LoVo (cell line): ENCODE data around the gene SUPT5H.

Experiments used
- DNase-seq: peaks from one replicate; pipeline ENCODE4 v3.0.0-alpha.2; 2016; ENCODE audit warnings: low spot score

SUPT5H gene

DNA sequence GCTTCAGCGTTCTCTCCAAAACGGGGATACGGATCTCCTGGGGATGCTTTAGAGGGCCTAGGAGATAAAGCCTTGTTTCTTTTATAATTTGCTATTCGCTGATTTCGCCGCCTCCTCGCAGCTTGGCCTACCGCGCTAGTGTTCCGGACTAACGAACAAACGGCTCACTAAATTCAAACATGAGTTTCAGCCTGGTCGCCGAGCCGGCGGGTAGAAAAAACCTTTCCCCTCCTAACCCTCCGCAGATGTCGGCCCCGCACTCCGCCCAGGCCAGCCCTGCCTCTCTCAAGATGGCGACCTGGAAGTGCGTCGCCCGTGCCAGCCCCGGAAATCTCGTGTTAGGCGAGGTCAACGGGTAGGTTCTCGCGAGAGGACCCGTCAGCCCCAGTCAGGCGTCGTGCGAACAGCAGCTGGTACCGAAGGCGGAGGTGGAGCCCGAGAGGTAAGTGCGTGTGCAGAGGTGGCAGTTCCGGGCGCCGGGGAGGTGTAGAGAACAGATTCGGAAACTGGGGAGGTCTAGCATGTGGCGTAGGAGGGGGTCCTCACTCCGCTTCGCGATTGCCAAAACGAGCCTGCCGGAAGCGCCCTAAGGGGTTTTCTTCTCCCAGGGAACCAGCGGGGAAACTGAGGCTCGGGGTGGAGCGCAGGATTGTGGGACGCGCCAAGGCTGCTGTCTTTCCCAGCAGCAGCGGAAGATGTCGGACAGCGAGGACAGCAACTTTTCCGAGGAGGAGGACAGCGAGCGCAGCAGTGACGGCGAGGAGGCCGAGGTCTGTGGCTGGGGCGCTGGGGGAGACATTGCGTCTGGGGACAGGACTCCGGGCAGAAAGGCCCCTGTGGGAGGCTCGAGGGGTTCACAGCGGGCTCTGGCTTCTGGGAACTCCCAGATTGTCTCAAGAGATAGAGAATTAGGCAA is at the start of gene SUPT5H:
Gene SUPT5H (plus strand): TSS at position 387 of the 916 bp plus-strand sequence. CDS start 309 bp downstream, at position 696.
- peak; percentile 97 for DNase-seq

DNA sequence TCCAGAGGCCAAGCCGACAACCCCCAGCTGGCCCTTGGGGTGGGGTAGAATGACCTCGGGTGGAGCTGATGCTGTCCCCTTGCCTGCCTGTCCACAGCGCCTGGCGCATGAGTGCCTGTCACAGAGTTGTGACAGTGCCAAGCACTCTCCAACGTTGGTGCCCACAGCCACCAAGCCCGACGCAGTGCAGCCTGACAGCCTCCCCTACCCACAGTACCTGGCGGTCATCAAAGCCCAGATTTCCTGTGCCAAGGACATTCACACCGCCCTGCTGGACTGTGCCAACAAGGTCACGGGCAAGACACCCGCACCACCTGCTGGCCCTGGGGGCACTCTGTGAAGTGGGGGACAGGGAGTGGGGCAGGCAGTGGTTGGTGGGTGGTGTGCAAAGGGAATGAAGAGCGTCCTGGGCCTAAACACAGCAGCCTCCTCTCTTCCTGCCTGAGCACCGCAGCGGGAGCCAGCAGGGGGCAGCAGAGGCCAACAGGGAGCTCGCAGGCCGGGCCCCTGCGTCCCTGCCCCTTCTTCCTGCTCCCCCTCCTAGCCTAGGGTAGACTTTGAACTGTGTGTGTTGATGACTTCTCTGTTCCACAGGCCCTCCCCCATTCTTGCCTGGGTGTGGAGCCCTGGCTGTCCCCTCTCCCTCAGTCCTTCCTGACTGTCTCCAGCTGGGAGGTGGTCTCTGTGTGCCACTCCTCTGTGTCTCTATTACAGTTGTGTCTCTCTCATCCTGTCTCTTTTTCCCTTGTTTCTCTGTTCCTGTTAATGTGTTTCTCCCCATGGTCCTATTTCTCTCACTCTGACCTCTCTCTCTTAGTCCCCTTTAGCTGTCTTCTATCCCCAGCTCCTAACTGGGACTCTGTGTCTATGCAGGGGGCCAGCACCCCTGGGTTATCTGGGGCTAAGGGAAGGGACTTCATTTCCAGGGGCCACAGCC is 47.8 kb upstream of the SUPT5H start:
- peak; percentile 88 for DNase-seq

DNA sequence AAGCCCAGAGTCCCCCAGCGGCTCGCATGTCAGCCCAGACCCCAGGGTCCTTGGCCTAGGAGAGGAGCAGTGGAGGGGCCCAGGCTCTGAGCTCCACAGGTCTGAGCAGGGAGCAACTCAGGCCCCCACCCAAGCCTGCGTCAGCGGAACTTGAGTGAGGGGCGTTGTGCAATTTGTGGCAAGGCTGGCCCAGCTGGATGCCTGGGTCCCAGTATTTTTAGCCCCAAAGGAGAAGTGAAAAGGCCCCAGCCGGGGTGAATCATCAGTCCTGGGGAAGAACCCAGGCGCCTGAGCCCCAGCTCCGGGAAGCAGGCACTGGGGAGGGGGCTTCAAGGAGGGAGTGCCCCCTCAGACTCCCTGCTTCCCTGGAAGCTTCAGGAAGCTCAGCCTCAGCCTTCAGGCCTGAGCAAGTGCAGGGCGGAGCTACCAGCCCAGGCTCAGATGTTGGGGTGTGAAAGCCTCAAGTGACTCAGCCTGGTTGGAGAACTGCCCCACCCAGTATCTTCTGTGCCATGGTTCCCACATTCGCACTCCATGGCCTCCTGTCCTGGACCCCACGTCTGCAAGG is 47.0 kb upstream of the SUPT5H start:
- peak; percentile 86 for DNase-seq

DNA sequence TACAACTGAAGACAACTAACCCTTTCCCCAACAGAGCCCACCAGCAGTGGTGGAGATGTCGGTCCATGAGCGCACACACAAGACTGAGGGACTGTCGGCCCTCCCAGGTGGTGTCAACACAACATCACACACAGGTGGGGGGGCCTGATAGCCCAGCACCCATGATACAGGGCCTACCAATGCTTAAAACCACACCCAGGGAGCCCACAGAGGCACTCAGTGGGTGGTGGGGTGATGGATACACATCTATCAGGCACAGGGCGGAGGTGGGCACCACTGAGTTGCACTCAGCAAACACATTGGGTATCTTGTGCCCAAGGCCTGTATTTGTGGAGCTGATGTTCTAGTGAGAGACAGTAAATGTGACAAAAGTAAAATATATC is 45.7 kb upstream of the SUPT5H start:
- no peak for DNase-seq

DNA sequence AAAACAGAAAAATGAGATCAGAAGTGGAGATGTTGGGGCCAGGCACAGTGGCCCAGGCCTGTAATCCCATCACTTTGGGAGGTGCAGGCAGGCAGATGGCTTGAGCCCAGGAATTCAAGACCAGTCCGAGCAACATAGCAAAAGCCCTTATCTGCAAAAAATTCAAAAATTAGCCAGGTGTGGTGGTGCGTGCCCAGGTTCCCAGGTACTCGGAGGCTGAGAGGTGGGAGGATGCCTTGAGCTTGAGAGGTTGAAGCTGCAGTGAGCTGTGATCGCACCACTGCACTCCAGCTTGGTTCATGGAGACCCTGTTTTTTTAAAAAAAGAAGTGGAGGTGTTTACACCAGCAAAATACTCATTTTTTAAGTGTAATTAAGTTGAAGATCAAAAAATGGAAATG is 45.3 kb upstream of the SUPT5H start:
- DNase-seq = no peak

DNA sequence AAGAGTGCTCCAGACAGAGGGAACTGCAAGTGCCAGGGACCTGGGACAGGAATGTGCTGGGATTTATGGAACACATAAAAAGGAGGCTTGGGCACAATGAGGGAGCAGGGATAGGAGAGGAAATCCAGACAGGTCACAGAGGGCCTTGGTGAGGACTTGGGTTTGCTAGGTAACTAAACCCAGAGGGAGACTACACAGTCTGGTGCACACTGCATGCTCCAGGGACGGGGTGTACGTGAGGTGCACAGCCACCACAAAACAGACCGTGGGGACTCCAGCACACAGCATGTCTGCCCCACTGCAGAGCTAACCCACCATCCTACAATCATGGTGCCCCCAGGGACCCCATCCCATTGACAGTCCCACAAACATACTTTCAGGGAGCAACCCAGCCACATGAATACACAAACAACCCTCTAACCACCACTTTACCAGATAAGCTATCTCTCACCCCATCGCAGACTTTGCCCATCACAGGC is 44.3 kb upstream of the SUPT5H start:
- no peak for DNase-seq

DNA sequence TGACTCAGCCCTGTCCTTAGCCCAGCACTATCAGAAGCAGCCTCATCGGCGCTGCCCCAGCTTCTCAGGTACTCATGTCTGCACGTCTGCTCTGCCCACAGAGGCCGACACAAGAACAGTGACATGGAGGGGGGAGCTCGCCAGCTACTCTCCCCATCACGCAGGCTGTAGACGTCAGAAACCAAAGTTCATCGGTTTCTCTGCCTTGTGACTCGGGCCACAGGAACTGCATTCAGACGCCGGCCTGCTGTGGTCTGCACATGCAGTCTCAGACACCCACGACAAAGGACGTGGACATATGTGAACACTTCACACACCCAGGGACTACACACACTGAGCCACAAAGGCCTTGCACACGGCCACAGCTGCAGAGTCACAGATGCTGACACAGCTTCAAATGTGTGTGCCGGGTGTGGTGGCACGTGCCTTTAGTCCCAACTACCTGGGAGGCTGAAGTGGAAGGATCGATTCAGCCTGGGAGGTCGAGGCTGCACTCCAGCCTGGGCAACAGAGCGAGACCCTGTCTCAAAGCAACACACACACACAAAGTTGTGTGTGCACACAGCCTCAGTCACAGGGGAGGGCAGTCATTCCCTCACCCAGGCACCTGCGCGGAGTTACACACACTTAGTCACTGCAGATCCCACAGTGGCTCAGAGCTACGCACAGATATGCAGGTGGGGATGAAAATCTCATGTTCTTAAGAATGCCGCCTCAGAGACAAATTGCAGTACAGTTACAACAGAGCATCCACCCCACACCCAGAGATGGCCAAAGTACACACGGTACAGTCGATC is 43.6 kb upstream of the SUPT5H start:
- DNase-seq = peak; percentile 74

DNA sequence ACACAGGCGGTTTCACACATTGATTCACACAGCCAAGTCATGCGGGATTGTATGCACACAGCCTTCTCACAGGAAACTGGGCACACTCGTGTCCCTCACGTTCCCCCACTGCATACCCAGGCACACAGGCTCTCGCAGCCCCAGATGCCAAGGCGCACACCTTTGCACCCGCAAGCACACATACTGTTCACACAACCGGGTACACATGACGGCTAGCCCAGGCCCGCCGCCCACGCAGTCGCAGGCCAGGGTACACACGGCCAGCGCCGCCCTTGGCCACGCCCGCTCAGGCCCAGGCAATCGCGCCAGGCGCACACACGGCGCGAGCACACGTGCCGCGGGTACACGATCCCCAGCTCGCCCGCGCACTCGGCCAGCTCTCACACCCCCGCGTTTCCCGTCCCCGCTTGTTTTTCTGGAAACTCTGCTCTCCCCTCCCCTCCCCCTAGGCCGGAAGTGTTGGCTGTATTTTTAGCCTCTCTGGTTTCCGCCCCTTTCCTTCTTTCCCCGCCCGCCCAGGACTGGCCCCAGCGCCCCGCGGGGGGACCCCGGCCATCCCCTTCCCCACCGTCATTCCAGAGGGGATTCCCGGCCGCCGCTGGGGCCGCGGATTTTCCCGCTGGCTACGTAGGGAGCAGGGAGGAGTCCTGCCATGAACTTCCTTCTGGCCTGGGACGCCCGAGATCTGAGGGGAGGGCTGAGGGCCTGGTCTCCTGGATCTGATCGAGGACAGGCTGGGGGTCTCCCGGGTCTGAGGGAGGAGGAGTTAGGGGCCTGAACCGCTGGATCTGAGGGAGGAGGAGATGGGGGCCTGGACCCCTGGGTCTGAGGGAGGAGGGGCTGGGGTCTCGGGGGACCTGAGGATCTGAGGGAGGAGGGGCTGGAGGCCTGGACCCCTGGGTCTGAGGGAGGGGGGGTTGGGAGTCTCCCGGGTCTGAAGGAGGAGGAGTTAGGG is 42.8 kb upstream of the SUPT5H start:
- peak; percentile 69 for DNase-seq

DNA sequence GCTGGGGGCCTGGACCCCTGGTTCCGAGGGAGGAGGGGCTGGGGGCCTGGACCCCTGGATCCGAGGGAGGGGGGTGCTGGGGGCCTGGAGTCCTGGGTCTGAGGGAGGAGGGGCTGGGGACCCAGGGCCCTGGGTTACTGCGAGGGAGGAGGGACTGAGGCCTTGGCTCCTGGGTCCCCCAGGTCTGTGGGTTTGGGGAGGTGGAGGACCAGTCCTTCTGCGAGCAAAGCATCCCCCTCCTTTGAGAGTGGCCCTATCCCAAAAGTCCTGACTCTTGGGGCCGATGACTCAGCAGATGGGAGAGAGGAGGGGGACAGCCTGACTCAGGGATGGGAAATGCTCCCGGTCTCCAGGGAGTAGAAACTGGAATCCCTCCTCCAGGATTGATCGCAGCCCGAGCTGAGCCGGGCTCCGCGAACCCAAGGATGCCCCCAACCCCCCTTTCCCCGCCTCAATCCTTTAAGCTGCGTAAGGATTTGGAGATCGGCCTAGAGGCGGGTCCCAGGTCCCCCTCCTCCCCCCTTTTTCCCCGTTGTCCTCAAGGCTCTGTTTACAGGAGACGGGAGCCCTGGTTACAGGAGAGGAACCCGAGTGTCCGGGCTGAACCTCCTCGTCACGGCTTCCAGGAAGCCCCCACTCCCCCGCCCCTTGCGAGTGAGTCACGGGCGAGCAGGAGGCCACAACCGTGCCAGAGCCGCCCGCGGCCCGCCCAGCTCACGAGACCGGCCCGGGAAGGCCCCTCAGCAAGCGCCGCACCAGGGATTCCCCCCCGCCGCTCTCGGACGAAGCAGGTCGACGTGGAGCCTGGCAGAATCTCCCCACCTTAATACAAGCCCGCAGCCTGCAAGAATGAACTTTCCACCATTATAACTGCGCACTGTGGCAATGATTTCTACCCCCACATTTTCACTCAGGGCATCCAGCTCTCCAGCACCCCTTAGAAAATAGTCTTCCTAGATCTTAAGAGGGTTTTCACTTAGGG is 41.8 kb upstream of the SUPT5H start:
- peak; percentile 79 for DNase-seq

DNA sequence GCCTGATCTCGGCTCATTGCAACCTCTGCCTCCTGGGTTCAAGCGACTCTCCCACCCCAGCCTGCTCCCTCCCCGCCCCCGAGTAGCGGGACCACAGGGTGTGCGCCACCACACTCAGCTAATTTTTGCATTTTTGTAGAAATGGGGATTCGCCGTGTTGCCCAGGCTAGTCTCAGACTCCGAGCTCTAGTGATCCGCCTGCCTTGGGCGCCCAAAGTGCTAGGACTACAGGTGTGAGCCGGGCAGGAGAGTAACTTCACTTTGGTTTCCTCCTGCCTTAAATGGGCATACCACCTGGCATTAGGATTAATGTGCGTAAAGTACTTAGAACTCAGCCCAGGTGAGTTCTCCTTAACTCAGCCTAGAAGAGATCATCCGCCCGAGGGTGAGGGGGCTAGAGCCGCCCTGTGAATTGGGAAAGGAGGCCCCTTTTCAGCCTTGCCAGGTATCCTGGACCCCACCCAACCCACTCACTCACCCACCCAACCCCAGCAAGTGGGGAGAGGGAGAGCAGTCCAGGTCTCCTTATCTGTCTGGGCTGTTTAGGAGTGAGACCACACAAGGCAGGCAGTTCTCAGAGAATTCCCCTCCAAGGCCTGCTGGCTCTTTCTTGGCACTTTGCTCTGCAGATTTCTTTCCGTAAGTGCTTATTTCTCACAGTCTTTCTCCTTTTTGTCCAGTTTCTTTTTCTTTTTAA is 40.0 kb upstream of the SUPT5H start:
- no peak for DNase-seq

DNA sequence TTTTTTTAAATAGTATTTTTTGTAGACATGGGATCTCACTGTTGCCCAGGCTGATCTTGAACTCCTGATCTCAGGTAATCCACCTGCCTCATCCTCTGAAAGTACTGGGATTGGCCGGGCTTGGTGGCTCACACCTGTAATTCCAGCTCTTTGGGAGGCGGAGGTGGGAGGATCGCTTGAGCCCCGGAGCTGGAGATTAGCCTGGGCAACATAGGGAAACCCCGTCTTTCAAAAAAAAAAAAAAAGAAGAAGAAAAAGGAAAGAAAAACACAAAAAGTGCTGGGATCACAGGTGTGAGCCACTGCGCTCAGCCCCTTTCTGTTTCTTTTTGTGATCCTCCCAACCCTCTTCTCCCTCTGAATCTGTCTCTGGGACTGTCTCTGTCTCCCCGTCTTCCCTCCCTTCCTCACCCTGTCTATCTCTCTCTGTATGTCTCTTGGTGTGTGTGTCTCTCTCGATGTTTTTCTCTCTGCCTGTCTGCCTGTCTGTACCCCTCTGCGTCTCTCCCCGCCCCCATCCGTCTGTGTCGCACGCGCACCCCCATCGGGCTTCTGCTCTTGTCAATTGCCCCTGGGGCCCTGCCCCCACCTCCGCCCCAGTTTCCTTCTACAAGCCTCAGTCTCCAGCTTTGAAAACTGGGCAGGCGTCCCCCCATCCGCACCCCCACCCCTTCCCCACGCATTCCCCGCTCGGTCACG is 39.3 kb upstream of the SUPT5H start:
- DNase-seq = no peak

DNA sequence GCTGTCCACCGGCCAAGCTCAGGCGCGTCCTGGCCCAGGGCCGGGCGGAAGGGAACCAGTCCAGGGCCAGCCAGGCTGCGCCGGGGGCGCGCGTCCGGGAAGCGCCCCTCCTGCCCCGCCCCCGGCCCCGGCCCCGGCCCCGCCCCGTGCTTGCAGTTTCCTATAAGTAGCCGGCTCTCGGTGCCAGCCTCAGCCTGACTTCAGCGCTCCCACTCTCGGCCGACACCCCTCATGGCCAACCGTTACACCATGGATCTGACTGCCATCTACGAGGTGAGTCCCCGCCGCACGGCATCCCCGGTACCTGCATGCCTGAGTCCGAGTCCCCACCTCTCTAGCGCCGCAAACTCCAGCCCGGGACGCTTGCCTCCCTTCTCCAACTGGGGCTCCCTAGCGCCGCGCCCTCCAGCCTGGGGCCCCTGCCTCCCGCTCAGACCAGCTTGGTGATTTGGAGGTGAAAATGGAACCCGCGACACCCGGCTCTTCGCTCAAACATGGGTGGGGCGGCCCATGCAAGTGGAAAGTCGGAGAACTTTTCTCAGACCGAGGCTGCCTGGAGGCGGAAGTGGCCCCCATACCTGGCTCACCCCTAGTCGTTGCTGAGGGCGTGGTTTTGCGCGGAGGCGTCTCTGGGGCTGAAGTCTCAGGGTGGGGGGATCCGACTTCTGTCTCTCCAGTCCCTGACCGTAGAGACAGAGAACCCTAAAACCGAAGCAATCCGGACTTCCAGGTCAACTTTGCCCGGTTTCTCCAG is 38.5 kb upstream of the SUPT5H start, which contains the start of gene ZFP36:
Gene ZFP36 (plus strand): TSS at position 192 of the 754 bp plus-strand sequence. CDS start 58 bp downstream, at position 250.
- peak; percentile 90 for DNase-seq

DNA sequence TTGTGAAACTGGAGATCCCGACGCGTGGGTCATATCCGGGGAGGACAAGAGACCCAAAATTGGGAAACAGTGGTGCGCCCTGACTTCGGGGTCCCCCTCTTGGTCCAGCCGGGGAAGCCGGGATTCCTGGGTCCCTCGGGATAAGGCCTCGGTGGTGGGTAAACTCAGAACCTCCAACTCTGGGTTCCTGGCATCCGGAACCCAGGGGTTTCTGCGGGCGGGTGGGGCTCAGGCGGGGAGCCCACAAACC is 38.0 kb upstream of the SUPT5H start:
- no peak for DNase-seq

DNA sequence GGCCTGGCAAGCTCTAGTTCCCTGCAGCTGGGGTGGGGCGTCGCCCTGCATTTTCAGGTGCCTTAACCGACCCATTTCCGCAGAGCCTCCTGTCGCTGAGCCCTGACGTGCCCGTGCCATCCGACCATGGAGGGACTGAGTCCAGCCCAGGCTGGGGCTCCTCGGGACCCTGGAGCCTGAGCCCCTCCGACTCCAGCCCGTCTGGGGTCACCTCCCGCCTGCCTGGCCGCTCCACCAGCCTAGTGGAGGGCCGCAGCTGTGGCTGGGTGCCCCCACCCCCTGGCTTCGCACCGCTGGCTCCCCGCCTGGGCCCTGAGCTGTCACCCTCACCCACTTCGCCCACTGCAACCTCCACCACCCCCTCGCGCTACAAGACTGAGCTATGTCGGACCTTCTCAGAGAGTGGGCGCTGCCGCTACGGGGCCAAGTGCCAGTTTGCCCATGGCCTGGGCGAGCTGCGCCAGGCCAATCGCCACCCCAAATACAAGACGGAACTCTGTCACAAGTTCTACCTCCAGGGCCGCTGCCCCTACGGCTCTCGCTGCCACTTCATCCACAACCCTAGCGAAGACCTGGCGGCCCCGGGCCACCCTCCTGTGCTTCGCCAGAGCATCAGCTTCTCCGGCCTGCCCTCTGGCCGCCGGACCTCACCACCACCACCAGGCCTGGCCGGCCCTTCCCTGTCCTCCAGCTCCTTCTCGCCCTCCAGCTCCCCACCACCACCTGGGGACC is 37.6 kb upstream of the SUPT5H start:
- peak; percentile 72 for DNase-seq

DNA sequence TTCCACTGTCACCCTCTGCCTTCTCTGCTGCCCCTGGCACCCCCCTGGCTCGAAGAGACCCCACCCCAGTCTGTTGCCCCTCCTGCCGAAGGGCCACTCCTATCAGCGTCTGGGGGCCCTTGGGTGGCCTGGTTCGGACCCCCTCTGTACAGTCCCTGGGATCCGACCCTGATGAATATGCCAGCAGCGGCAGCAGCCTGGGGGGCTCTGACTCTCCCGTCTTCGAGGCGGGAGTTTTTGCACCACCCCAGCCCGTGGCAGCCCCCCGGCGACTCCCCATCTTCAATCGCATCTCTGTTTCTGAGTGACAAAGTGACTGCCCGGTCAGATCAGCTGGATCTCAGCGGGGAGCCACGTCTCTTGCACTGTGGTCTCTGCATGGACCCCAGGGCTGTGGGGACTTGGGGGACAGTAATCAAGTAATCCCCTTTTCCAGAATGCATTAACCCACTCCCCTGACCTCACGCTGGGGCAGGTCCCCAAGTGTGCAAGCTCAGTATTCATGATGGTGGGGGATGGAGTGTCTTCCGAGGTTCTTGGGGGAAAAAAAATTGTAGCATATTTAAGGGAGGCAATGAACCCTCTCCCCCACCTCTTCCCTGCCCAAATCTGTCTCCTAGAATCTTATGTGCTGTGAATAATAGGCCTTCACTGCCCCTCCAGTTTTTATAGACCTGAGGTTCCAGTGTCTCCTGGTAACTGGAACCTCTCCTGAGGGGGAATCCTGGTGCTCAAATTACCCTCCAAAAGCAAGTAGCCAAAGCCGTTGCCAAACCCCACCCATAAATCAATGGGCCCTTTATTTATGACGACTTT is 36.8 kb upstream of the SUPT5H start:
- peak; percentile 50 for DNase-seq
